ENCODE results near the gene NRG3.

GRCh38 chr10:81862596-81862995 is 12.4 kb upstream of the NRG3 start:
- TF ChIP-seq CTCF (IDR thresholded peaks at IDR 0.05; ENCODE audit: low read length) (no peak), EZH2 (IDR thresholded peaks at IDR 0.05; ENCODE audit: borderline replicate concordance, low read length) (no peak)
